Left ventricle myocardium superior (tissue), 1 donor: ENCODE results near the gene SHISAL1. TPM values are rescaled to one million over a fixed set of nuclear protein-coding genes. Genes with fewer than 3 reads are reported as not detected.

ENCODE experiments used
- total RNA-seq: library from RNA; stranded (reverse); fragmentation: NEBNext Ultra II Directional; extraction: Animal tissue kit (Norgen Biotek cat#: 25700); gene quantifications from one replicate; pipeline ENCODE4 v1.2.1, GENCODE V29; 2021
- donor health status: DM: no; HTN: yes; CAD: no; lungs with severe emphysema.

The SHISAL1 gene
- total RNA-seq, 1 donor from 2014 or later, result 0.55 TPM

Other genes starting within 250 kb of the SHISAL1 start
- 3.5 TPM for gene PARVG, start 132.0 kb downstream of the SHISAL1 start, total RNA-seq
- gene RTL6, start 185.3 kb upstream of the SHISAL1 start, total RNA-seq, result 24.7 TPM